Activated CD4-positive, alpha-beta T cell treated with anti-CD3 and anti-CD28 coated beads, Interleukin-2, amount 10 ng/mL, durations not matched to agents 7 days and 5 days (primary cell): ENCODE data around the gene SCYGR7. TPM values are rescaled to one million over a fixed set of nuclear protein-coding genes. Genes with fewer than 3 reads are reported as not detected.

ENCODE experiments used
- CTCF ChIA-PET: fragments of 350-600 bp; sonication (Branson Sonifier 250); formaldehyde crosslinking; loops from one replicate; lab custom pipeline; 2021; ENCODE audit warnings: antibody characterized with exemption; lab: Charles Lee
- POLR2A ChIA-PET: fragments of 350-600 bp; sonication (Branson Sonifier 250); formaldehyde crosslinking; loops from one replicate; lab custom pipeline; 2021; ENCODE audit warnings: antibody characterized with exemption; lab: Charles Lee
- DNase-seq: peaks from one replicate; pipeline ENCODE4 v3.0.0-alpha.2; 2020
- H3K27ac Mint-ChIP-seq: one replicate; pipeline ENCODE4 v1.8.0; 2021; ENCODE audit warnings: mild to moderate bottlenecking, moderate library complexity, mixed read lengths
- H3K27me3 Mint-ChIP-seq: one replicate; pipeline ENCODE4 v1.8.0; 2021; ENCODE audit warnings: mixed read lengths
- H3K36me3 Mint-ChIP-seq: one replicate; pipeline ENCODE4 v1.8.0; 2021; ENCODE audit warnings: low read depth, mixed read lengths
- H3K4me1 Mint-ChIP-seq: one replicate; pipeline ENCODE4 v1.8.0; 2021; ENCODE audit warnings: mixed read lengths
- H3K4me3 Mint-ChIP-seq: one replicate; pipeline ENCODE4 v1.8.0; 2021; ENCODE audit warnings: mild to moderate bottlenecking, moderate library complexity, mixed read lengths
- H3K9me3 Mint-ChIP-seq: one replicate; pipeline ENCODE4 v1.8.0; 2021; ENCODE audit warnings: mixed read lengths
- total RNA-seq, 2 experiments: library from RNA; stranded (reverse); gene quantifications; one replicate each; pipeline ENCODE4 v1.2.3, GENCODE V29; 2021

SCYGR7 gene
- total RNA-seq, 2 experiments from 2014 or later, result not detected

GRCh38 chr2:227766373-227766883 is 38.3 kb downstream of the SCYGR7 start:
- Mint-ChIP-seq H3K27ac (no peak overlapping the region), H3K27me3 (no peaks in the 10 kb centered on the region), H3K4me1 (no peaks in the 10 kb centered on the region), H3K4me3 (no peak overlapping the region), H3K9me3 (no peaks in the 10 kb centered on the region), H3K36me3 (no peaks in the 10 kb centered on the region)
- CTCF ChIA-PET, result interaction anchor here (0.5 to 1.9 kb wide), 7 partner anchors 13 to 633 kb away, joined by 3 to 6 read pairs (median 4); no protein-coding TSS in a partner anchor
- POLR2A ChIA-PET, result no interaction called here
- peak; percentile 63 for DNase-seq

DNA sequence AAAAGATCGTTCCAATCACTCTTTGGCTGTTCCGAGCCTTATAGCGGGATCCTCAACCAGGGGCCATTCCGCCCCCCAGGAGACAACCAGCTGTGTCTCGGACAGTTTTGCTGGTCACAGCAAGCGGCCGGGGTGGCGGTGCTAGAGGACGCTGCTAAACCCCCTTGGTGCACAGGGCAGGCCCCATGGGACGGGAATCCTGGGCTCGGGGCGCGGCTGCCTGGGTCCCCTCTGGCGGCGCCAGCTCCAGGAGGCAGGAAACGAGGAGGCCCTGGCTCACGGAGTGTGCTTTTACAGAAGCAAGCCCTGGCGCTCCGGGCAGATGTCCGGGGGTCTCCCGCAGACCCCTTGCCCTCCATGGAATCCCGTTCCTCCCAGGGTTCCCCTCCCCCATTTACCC is 39.7 kb downstream of the SCYGR7 start:
- H3K4me1 Mint-ChIP-seq, result no peaks in the 10 kb centered on the region
- ChIA-PET POLR2A (no interaction called here), CTCF (no interaction called here)
- H3K27me3 Mint-ChIP-seq, result no peaks in the 10 kb centered on the region
- DNase-seq, result no peak
- no peak overlapping the region for H3K4me3 Mint-ChIP-seq
- no peaks in the 10 kb centered on the region for H3K36me3 Mint-ChIP-seq
- H3K27ac Mint-ChIP-seq, result no peak overlapping the region
- no peaks in the 10 kb centered on the region for H3K9me3 Mint-ChIP-seq

GRCh38 chr2:227772197-227772661 is 44.1 kb downstream of the SCYGR7 start:
- Mint-ChIP-seq H3K36me3 (no peaks in the 10 kb centered on the region), H3K27ac (no peak overlapping the region), H3K27me3 (peaks cover 2% of the 10 kb centered on the region), H3K9me3 (no peaks in the 10 kb centered on the region), H3K4me1 (no peaks in the 10 kb centered on the region), H3K4me3 (no peak overlapping the region)
- DNase-seq, result no peak
- ChIA-PET CTCF (interaction anchor here (1.7 kb wide), 1 partner anchor 11 kb away, joined by 4 read pairs; no protein-coding TSS in a partner anchor), POLR2A (no interaction called here)

- Mint-ChIP-seq H3K9me3 (no peaks in the 10 kb centered on the region), H3K27ac (no peak overlapping the region), H3K27me3 (peaks cover 2% of the 10 kb centered on the region), H3K4me1 (no peaks in the 10 kb centered on the region), H3K4me3 (no peak overlapping the region), H3K36me3 (no peaks in the 10 kb centered on the region)
- DNase-seq, result no peak
- ChIA-PET CTCF (interaction anchor here (0.6 to 1.7 kb wide), 4 partner anchors 10 to 105 kb away, joined by 3 to 4 read pairs (median 3); no protein-coding TSS in a partner anchor), POLR2A (no interaction called here)
Observed at GRCh38 chr2:227772932-227773331, 44.8 kb downstream of the SCYGR7 start.

- no peaks in the 10 kb centered on the region for H3K4me1 Mint-ChIP-seq
- H3K4me3 Mint-ChIP-seq, result no peak overlapping the region
- CTCF ChIA-PET, result interaction anchor here (1.4 to 1.7 kb wide), 2 partner anchors 9 to 88 kb away, joined by 3 to 4 read pairs; no protein-coding TSS in a partner anchor
- DNase-seq, result no peak
- peaks cover 2% of the 10 kb centered on the region for H3K27me3 Mint-ChIP-seq
- no peak overlapping the region for H3K27ac Mint-ChIP-seq
- POLR2A ChIA-PET, result no interaction called here
- no peaks in the 10 kb centered on the region for H3K36me3 Mint-ChIP-seq
- no peaks in the 10 kb centered on the region for H3K9me3 Mint-ChIP-seq
Observed at GRCh38 chr2:227774011-227774624, 46.0 kb downstream of the SCYGR7 start.

GRCh38 chr2:227774895-227775842 is 47.0 kb downstream of the SCYGR7 start:
- Mint-ChIP-seq H3K27me3 (peaks cover 2% of the 10 kb centered on the region), H3K27ac (no peak overlapping the region), H3K9me3 (no peaks in the 10 kb centered on the region), H3K36me3 (no peaks in the 10 kb centered on the region), H3K4me3 (no peak overlapping the region), H3K4me1 (no peaks in the 10 kb centered on the region)
- DNase-seq, result no peak
- ChIA-PET POLR2A (no interaction called here), CTCF (no interaction called here)

Other genes with a start within 250 kb of the SCYGR7 start
- gene SCYGR2, start 129.4 kb upstream of the SCYGR7 start, total RNA-seq, result not detected
- not detected for gene SCYGR3, start 113.5 kb upstream of the SCYGR7 start, total RNA-seq
- gene SCYGR4, start 110.8 kb upstream of the SCYGR7 start, total RNA-seq, result not detected
- not detected for gene SCYGR5, start 61.5 kb upstream of the SCYGR7 start, total RNA-seq
- gene SLC19A3, start 10.3 kb upstream of the SCYGR7 start, total RNA-seq, result not detected
- gene SCYGR6, start 3.6 kb upstream of the SCYGR7 start, total RNA-seq, result not detected
- not detected for gene SCYGR8, start 17.6 kb downstream of the SCYGR7 start, total RNA-seq
- gene CCL20, start 85.5 kb downstream of the SCYGR7 start, total RNA-seq, result under 1 TPM in 1 of 2 experiments, not detected in 1; 0.37 TPM
- not detected for gene DAW1, start 143.3 kb downstream of the SCYGR7 start, total RNA-seq